Skeletal muscle tissue (tissue), 4 donors: Measurements from ENCODE around the gene ATP5MC2. TPM values are rescaled to one million over a fixed set of nuclear protein-coding genes. Genes with fewer than 3 reads are reported as not detected.
"Not testable (repeated sequence)": the region's sequence is repeated elsewhere in the genome, so short reads cannot be mapped to it uniquely, and the experiment has no call there.

ENCODE experiments used
- H3K27ac ChIP-seq: one replicate; pipeline ENCODE4 v1.7.0; 2013; ENCODE audit warnings: mild to moderate bottlenecking, low read depth, low read length, inconsistent platforms
- H3K27me3 ChIP-seq, 3 donors: one replicate each; pipeline ENCODE4 v1.7.0; 2013; ENCODE audit warnings: low read length in 3 of 3; ENCODE audit not compliant: control insufficient read depth in 3 of 3, insufficient read depth in 3 of 3
- H3K36me3 ChIP-seq, 3 donors: one replicate each; pipeline ENCODE4 v1.7.0; 2013; ENCODE audit warnings: low read length in 3 of 3; ENCODE audit not compliant: control insufficient read depth in 3 of 3, insufficient read depth in 3 of 3
- H3K4me1 ChIP-seq, 3 donors: one replicate each; pipeline ENCODE4 v1.7.0; 2013; ENCODE audit warnings: low read length in 3 of 3, mild to moderate bottlenecking in 3 of 3; ENCODE audit not compliant: control insufficient read depth in 3 of 3, insufficient read depth in 3 of 3
- H3K4me3 ChIP-seq, 3 donors: one replicate each; pipeline ENCODE4 v1.7.0; 2013; ENCODE audit warnings: low read length in 3 of 3
- H3K9ac ChIP-seq, 3 donors: one replicate each; pipeline ENCODE4 v1.7.0; 2013; ENCODE audit warnings: low read length in 3 of 3, mild to moderate bottlenecking in 3 of 3, moderate library complexity in 2 of 3, low read depth in 1 of 3
- H3K9me3 ChIP-seq, 3 donors: one replicate each; pipeline ENCODE4 v1.7.0; 2013; ENCODE audit warnings: low read length in 3 of 3; ENCODE audit not compliant: control insufficient read depth in 3 of 3
- total RNA-seq: library from RNA; depleted of rRNA; stranded (reverse); fragments of >200 nt; gene quantifications from one replicate; pipeline ENCODE4 v1.2.3, GENCODE V29; 2014
- donor health status: Osteomylitis.

ATP5MC2 gene
- total RNA-seq, 1 donor from 2014 or later = 253 TPM

DNA sequence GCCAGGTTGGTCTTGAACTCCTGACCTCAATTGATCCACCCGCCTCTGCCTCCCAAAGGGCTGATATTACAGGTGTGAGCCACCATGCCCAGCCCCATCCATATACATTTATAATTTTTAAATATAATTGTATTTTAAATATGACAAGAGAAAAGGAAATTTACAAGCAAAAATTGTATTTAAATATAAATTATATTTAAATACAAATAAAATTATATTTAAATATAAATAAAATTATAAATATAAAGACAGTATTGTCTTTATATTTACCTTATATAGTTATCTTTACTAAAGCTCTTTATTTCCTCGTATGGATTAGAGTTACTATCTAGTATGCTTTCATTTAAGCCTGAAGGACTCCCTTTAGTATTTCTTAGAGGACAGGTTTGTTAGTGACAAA is 37.8 kb downstream of the ATP5MC2 start:
- H3K9ac ChIP-seq = no peak overlapping the region
- no peaks in the 10 kb centered on the region for H3K4me1 ChIP-seq
- no peak overlapping the region for H3K27ac ChIP-seq

DNA sequence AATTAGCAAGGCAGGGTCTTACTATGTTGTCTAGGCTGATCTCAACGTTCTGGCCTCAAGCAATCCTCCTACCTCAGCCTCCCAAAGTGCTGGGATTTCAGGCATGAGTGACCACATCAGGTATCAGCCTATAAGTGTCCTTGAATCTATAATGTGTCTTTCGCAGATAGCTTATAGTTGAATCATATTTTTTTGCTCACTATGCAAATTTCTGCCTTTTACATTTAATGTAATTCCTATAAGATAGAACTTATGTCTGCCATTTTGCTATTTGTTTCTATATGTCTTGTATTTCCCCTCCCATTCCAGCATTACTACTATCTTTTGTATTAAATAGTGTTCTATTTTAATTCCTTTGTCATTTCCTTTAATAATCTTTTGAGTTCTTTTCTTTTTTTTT is 39.2 kb downstream of the ATP5MC2 start:
- Histone ChIP-seq H3K9ac (no peak overlapping the region), H3K27ac (no peak overlapping the region), H3K4me3 (no peak overlapping the region), H3K27me3 (no peaks in the 10 kb centered on the region), H3K9me3 (no peaks in the 10 kb centered on the region), H3K36me3 (no peaks in the 10 kb centered on the region), H3K4me1 (no peaks in the 10 kb centered on the region)

More for the DNA sequence above, 37.8 kb downstream of the ATP5MC2 start:
- Histone ChIP-seq H3K9me3 (no peaks in the 10 kb centered on the region), H3K27me3 (no peaks in the 10 kb centered on the region), H3K36me3 (no peaks in the 10 kb centered on the region), H3K4me3 (no peak overlapping the region)

DNA sequence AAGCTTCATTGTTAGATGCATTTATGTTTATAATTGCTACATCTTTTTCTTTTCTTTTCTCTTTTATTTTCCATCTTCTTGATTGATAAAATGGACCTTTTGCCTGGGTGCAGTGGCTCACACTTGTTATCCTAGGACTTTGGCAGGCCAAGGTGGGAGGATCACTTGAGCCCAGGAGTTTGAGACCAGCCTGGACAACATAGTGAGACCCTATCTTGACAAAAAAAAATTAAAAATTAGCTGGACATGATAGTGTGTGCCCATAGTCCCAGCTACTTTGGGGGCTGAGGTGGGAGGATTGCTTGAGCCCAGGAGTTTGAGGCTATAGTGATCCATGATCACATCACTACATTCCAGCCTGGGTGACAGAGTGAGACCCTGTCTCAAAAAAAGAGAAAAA is 40.2 kb downstream of the ATP5MC2 start:
- H3K9ac ChIP-seq, H3K4me1 ChIP-seq: not testable (repeated sequence)

DNA sequence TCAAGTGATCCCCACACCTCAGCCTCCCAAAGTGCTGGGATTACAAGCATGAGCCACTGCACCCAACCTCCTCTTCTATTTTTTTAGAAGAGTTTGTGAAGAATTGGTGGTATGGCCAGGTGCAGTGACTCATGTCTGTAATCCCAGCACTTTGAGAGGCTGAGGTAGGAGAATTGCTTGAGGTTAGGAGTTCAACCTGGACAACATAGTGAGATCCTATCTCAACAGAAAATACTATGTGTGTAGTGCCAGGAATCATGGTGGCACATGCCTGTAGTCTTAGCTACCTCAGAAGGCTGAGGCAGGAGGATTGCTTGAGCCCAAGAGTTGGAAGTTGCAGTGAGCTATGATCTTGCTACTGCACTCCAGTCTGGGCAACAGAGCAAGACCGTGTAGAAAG is 44.2 kb downstream of the ATP5MC2 start:
- no peak overlapping the region for H3K27ac ChIP-seq
- no peaks in the 10 kb centered on the region for H3K9me3 ChIP-seq
- no peak overlapping the region for H3K9ac ChIP-seq
- no peaks in the 10 kb centered on the region for H3K36me3 ChIP-seq
- H3K4me3 ChIP-seq = no peak overlapping the region
- H3K27me3 ChIP-seq = no peaks in the 10 kb centered on the region
- H3K4me1 ChIP-seq = peaks cover 0 to 3% (median 2%) of the 10 kb centered on the region in 3 donors

More for the DNA sequence above, 40.2 kb downstream of the ATP5MC2 start:
- not testable (repeated sequence) for H3K27ac ChIP-seq, H3K27me3 ChIP-seq, H3K4me3 ChIP-seq, H3K9me3 ChIP-seq, H3K36me3 ChIP-seq

DNA sequence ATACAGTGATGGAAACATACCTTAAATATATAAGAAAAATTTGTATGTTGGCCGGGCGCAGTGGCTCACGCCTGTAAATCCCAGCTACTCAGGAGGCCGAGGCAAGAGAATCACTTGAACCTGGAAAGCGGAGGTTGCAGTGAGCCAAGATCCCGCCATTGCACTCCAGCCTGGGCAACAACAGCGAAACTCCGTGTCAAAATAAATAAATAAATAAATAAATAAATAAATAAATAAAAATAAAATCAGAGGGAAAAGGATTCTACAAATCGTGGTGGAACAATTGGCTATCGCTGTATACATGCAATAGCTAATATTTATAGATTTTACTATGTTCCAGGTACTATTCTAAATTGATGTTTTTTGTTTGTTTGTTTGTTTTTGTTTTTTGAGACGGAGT is 48.0 kb downstream of the ATP5MC2 start:
- Histone ChIP-seq H3K9me3 (no peaks in the 10 kb centered on the region), H3K27ac (no peak overlapping the region), H3K4me1 (peaks cover 12 to 25% (median 14%) of the 10 kb centered on the region in 3 donors), H3K4me3 (no peak overlapping the region), H3K27me3 (no peaks in the 10 kb centered on the region), H3K36me3 (no peaks in the 10 kb centered on the region), H3K9ac (no peak overlapping the region)

DNA sequence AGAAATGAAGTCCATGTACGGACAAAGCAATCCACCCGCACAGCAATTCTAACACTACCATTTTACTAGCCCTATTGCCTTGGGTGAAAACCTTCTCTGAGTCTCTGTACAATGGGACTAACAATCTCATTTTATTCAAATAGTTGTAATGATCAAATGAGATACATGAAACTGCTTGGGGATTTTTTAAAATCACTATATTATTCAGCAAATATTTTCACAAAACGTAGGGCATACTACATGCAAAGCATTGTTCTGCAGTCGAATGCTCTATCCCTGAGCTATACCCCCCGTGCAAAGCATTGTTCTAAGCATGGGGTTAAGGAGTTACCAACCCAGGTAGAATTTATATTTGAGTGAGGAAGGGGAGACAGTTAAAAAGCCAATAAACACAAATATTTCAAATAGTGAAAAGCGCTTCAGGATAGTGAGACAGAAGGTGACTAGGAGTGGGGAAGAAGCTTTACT is 49.1 kb downstream of the ATP5MC2 start:
- H3K9ac ChIP-seq = peak overlapping the region; percentile 59 to 97 (median 96)
- peak overlapping the region; percentile 92 to 96 (median 96) for H3K4me3 ChIP-seq
- H3K27ac ChIP-seq = peak overlapping the region; percentile 97
- H3K4me1 ChIP-seq = peaks cover 12 to 30% (median 14%) of the 10 kb centered on the region in 3 donors
- no peaks in the 10 kb centered on the region for H3K27me3 ChIP-seq
- no peaks in the 10 kb centered on the region for H3K36me3 ChIP-seq
- no peaks in the 10 kb centered on the region for H3K9me3 ChIP-seq

DNA sequence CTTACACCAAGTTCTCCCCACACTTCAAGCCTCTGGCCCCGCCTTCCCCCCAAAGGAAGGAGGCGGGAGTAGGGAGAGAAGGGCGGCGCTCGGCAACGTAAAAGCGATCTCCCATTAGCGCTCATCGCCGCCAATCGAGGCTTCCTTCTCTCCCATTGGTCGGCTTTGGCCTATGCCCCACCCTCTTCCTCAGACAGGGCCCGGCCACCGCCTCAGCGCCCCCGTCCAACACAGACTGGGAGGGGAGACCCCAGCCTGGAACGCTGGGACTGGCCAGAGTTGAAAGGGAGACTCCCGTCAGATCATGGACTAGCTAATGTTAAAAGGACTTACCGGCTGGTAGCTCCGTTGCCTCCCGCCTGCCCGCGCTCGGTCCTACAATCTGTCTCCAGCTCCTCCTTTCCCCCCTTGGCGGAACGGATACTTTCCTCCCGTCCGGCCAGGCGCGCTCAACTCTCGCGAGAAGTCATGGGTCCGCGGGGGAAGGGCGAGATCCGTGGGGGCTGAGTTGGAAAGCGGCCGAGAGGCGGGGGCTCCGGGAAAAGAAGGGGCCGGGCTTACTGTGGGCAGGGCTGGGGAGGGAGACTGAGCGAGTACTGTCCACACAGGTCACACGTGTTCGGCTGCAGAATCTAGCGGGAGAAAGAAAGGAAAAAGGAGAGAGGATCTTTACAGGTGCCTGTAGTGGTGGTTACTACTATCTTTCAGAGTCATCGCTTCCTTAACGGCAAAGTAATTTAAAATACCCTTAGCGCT is 49.8 kb downstream of the ATP5MC2 start, which contains the start of gene ATF7:
TSS of gene ATF7 (minus strand) at position 437 of the 756 bp plus-strand sequence. CDS start 25,382 bp downstream, outside the sequence.
- Histone ChIP-seq H3K27ac (peak within 1 kb of the TSS; percentile 97), H3K4me1 (peaks cover 12 to 30% (median 14%) of the 10 kb centered on the region in 3 donors), H3K9ac (peak within 1 kb of the TSS; percentile 96 to 99 (median 97)), H3K9me3 (no peaks in the 10 kb centered on the region), H3K27me3 (no peaks in the 10 kb centered on the region), H3K36me3 (no peaks in the 10 kb centered on the region), H3K4me3 (peak within 1 kb of the TSS; percentile 92 to 96 (median 96))

DNA sequence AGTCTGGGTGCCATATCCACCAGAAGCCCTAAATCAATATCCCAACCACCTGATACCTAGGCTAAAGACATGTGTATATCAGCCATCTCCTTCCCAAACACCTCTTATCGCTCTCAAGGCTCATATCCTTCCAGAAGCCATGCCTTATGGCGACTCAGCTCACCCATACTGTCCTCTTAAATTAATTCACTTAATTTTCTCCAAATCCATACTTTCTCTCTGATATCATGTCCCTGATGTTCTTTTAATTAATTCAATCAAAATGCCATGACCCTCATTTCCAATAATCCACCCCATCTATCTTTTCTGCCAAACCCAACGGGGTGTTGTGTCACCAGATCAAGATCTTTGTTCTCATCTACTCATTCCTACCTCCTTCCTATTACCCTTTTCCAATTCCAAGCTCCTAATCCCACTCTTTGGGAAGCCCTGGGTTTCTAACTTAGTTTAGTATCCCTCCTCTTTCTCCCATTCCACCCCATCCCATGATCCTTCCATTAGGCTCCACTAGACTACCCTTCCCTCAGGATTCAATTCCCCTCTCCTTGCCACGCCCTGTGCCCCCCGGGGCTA is 50.4 kb downstream of the ATP5MC2 start:
- Histone ChIP-seq H3K27ac (peak overlapping the region; percentile 97), H3K4me3 (peak overlapping the region; percentile 92 to 96 (median 96)), H3K9ac (peak overlapping the region; percentile 96 to 99 (median 97)), H3K9me3 (no peaks in the 10 kb centered on the region), H3K36me3 (no peaks in the 10 kb centered on the region), H3K27me3 (no peaks in the 10 kb centered on the region), H3K4me1 (peaks cover 12 to 30% (median 14%) of the 10 kb centered on the region in 3 donors)

DNA sequence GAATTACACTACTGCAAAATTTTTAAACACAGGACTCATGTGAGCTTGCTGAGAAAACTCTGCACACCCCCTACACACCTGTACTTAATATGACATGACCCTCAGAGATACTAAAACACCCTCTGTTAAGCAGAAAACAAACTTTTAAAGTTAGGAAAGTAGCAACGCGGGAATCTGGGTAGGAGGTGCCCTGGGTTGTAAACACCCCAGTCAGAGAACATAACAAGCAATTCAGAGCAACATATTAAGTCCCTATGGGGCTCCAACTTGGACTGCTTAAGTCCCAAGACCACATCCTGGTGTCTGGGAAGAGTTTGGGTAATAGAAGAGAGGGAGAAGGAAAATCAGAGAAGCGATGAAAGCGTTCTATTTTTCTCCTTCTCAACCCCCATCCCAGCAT is 50.9 kb downstream of the ATP5MC2 start:
- Histone ChIP-seq H3K27ac (peak overlapping the region; percentile 97), H3K36me3 (no peaks in the 10 kb centered on the region), H3K27me3 (no peaks in the 10 kb centered on the region), H3K4me3 (peak overlapping the region; percentile 92 to 96 (median 96)), H3K4me1 (peaks cover 12 to 30% (median 14%) of the 10 kb centered on the region in 3 donors), H3K9me3 (no peaks in the 10 kb centered on the region), H3K9ac (peak overlapping the region; percentile 96 to 99 (median 97))

DNA sequence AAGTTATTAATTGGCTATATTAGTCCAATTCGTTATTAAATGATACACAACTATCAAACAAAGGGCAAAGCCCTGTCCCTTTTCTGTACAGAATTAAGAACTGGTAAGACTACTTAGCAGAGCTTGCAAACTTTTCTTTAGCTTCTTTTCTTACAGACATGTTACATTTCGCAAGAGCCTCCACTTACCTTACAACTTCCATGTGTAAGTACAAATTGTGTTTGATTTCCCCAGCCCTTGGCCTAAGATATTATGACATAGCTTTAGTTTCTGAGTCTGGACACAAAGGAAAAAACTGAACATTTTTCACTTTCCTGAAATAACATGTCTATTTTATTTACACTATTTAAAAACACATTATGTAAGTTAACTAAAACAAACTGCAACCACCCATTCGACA is 51.4 kb downstream of the ATP5MC2 start:
- H3K4me3 ChIP-seq = peak overlapping the region; percentile 92 to 96 (median 96)
- H3K4me1 ChIP-seq = peaks cover 12 to 30% (median 14%) of the 10 kb centered on the region in 3 donors
- no peaks in the 10 kb centered on the region for H3K9me3 ChIP-seq
- H3K9ac ChIP-seq = peak overlapping the region; percentile 96 to 99 (median 97)
- no peaks in the 10 kb centered on the region for H3K36me3 ChIP-seq
- H3K27ac ChIP-seq = peak overlapping the region; percentile 97
- no peaks in the 10 kb centered on the region for H3K27me3 ChIP-seq
